Hepatocyte (in vitro differentiated cells): ENCODE measurements around the gene NELFA. TPM values are rescaled to one million over a fixed set of nuclear protein-coding genes. Genes with fewer than 3 reads are reported as not detected.

Source experiments
- DNase-seq: peaks from one replicate; pipeline ENCODE4 v3.0.0-alpha.2; 2016; ENCODE audit warnings: low spot score
- H2AFZ ChIP-seq: fragments of 200-600 bp; sonication (generic); 2 replicates; pipeline ENCODE4 v1.6.0; 2016; ENCODE audit warnings: antibody characterized with exemption, mild to moderate bottlenecking
- H3K27ac ChIP-seq: fragments of 200-600 bp; sonication (generic); 2 replicates; pipeline ENCODE4 v1.5.1; 2016; ENCODE audit warnings: mild to moderate bottlenecking
- H3K27me3 ChIP-seq: fragments of 200-600 bp; sonication (generic); 2 replicates; pipeline ENCODE4 v1.6.1; 2016
- H3K36me3 ChIP-seq: fragments of 200-600 bp; sonication (generic); replicated peaks from 2 replicates; pipeline ENCODE4 v1.5.1; 2016; ENCODE audit warnings: low read depth; ENCODE audit not compliant: insufficient read depth
- H3K4me1 ChIP-seq: fragments of 200-600 bp; sonication (generic); 2 replicates; pipeline ENCODE4 v1.5.1; 2016; ENCODE audit warnings: mild to moderate bottlenecking, moderate library complexity; ENCODE audit not compliant: insufficient read depth
- H3K4me2 ChIP-seq: fragments of 200-600 bp; sonication (generic); 2 replicates; pipeline ENCODE4 v1.6.0; 2016
- H3K4me3 ChIP-seq: fragments of 200-600 bp; sonication (generic); 2 replicates; pipeline ENCODE4 v1.5.1; 2016; ENCODE audit warnings: mild to moderate bottlenecking
- H3K79me2 ChIP-seq: fragments of 200-600 bp; sonication (generic); 2 replicates; pipeline ENCODE4 v1.6.0; 2017; ENCODE audit warnings: mild to moderate bottlenecking
- H3K9me2 ChIP-seq: fragments of 200-600 bp; sonication (generic); replicated peaks from 2 replicates; pipeline ENCODE4 v1.6.0; 2017; ENCODE audit warnings: mild to moderate bottlenecking; ENCODE audit not compliant: insufficient read depth
- H3K9me3 ChIP-seq: fragments of 200-600 bp; sonication (generic); 2 replicates; pipeline ENCODE4 v1.5.1; 2016; ENCODE audit warnings: low read depth, mild to moderate bottlenecking
- H4K20me1 ChIP-seq: fragments of 200-600 bp; sonication (generic); 2 replicates; pipeline ENCODE4 v1.6.0; 2016; ENCODE audit warnings: mild to moderate bottlenecking; ENCODE audit not compliant: insufficient read depth, poor library complexity, severe bottlenecking
- CTCF ChIP-seq: fragments of 200-600 bp; sonication (generic); IDR thresholded peaks from 2 replicates; pipeline ENCODE4 v1.5.1; 2016; ENCODE audit warnings: antibody characterized with exemption, mild to moderate bottlenecking; ENCODE audit not compliant: poor library complexity
- EZH2 ChIP-seq: fragments of 200-600 bp; sonication (generic); IDR thresholded peaks from 2 replicates; pipeline ENCODE4 v1.6.1; 2016; ENCODE audit warnings: antibody characterized with exemption, mild to moderate bottlenecking, borderline replicate concordance
- EZH2phosphoT487 ChIP-seq: fragments of 200-600 bp; sonication (generic); IDR thresholded peaks from one replicate; pipeline ENCODE4 v1.6.1; 2018; ENCODE audit warnings: antibody characterized with exemption, mild to moderate bottlenecking, low read depth, moderate library complexity; ENCODE audit not compliant: unreplicated experiment, severe bottlenecking
- WGBS: methylation state at CpG from one replicate; pipeline ENCODE4 v1.1.6; 2016; ENCODE audit warnings: low lambda C conversion rate; ENCODE audit errors: missing lambda C conversion rate; 5-methylcytosine and 5-hydroxymethylcytosine counted together
- polyA plus RNA-seq: library from polyadenylated mRNA; unstranded; fragments of >200 nt; fragmentation: Nextera tagmentation; extraction: Ambion mirVana; gene quantifications from 2 replicates; pipeline ENCODE4 v1.2.1, GENCODE V29; 2016
- total RNA-seq: library from RNA; depleted of rRNA; stranded (reverse); fragments of >200 nt; gene quantifications from 2 replicates; pipeline ENCODE4 v1.2.3, GENCODE V29; 2014

The NELFA gene
- total and polyA plus RNA-seq, 2 experiments from 2014 or later: 21.4 to 46.2 TPM

GRCh38 chr4:2045518-2045951, 36.8 kb upstream of the NELFA start:
- Histone ChIP-seq H3K9me3 (no peaks in the 10 kb centered on the region), H3K27ac (no peak overlapping the region), H2AFZ (no peak overlapping the region), H3K36me3 (no peaks in the 10 kb centered on the region), H3K4me3 (no peak overlapping the region), H4K20me1 (no peaks in the 10 kb centered on the region), H3K9me2 (no peaks in the 10 kb centered on the region), H3K27me3 (peaks cover 7% of the 10 kb centered on the region), H3K4me1 (peaks cover 10% of the 10 kb centered on the region), H3K4me2 (no peak overlapping the region), H3K79me2 (no peaks in the 10 kb centered on the region)
- WGBS: 84% methylated on average over 9 of the region's 11 CpGs
- DNase-seq: no peak
- TF ChIP-seq EZH2phosphoT487 (no peak), EZH2 (no peak), CTCF (no peak)

DNA sequence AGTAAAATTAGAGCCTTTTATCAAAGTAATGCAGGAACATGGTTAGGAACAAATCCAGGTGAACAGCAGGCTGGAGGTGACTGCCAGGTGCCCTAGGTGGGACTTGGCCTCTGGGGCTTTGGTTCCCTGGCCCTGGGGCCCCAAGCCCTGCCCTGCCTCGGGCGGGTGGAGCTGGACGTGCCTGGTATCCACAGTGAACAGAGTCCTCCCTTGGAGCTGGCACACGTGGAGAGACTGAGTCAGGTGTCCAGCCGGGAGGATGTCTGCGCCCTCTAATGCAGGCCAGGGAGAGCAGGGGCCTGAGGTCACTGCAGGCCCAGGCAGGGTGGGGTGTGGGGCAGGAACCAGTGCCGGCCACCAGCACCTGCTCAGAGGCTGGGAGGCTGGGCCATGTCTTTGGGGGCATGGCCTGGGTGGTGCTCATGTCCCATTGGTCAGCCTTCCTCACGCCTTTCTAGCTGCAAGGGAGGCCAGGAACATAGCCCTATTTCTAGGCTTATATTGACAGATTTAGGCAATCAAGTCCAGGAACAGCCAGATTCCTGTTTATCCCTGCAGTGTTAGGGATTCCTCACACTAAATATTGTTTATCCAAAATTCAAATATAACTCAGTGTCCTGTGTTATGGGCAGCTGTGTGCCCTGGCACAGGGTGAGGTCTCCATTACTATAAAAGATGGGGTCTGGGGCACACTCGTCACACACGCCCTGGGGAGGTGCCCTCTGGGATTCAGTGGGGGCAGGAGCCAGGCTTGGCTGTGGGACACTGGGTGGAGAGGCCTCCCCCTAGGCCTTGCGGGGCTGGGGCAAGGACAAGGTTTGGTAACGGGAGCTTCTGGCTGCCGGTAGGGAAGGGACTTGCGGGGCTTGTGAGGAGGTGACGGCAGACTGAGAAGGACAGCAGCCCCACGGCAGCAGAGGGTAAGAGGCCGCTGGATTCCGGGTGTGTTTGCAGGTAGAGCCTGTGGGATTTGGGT, 36.1 kb upstream of the NELFA start:
- no peaks in the 10 kb centered on the region for H3K79me2 ChIP-seq
- H2AFZ ChIP-seq: no peak overlapping the region
- H3K4me3 ChIP-seq: no peak overlapping the region
- H3K9me2 ChIP-seq: no peaks in the 10 kb centered on the region
- H3K4me2 ChIP-seq: no peak overlapping the region
- no peaks in the 10 kb centered on the region for H4K20me1 ChIP-seq
- WGBS: 90% methylated on average over 17 of the region's 18 CpGs
- no peak for DNase-seq
- no peak overlapping the region for H3K27ac ChIP-seq
- H3K27me3 ChIP-seq: peaks cover 14% of the 10 kb centered on the region
- H3K36me3 ChIP-seq: no peaks in the 10 kb centered on the region
- no peaks in the 10 kb centered on the region for H3K9me3 ChIP-seq
- TF ChIP-seq EZH2phosphoT487 (no peak), EZH2 (no peak), CTCF (no peak)
- H3K4me1 ChIP-seq: peaks cover 10% of the 10 kb centered on the region

DNA sequence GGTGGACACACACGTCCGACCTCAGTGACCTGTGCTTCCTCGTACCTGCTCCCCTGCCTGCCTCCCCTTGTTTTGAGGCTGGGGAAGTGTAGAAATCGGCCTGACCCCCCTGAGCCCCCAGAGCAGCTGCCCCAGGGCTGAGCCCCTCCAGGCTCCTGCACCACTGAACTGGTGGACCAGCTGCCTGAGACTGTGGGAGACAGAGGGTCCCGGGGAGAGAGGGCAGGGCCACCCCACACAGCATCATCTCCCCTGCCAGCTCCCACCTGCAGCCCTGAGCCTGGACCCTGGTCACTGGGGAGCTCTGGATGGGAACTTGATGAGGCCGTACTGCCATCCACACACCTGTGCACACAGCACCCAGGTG, 35.3 kb upstream of the NELFA start:
- Histone ChIP-seq H2AFZ (no peak overlapping the region), H3K4me2 (no peak overlapping the region), H4K20me1 (no peaks in the 10 kb centered on the region), H3K4me3 (no peak overlapping the region), H3K79me2 (no peaks in the 10 kb centered on the region), H3K4me1 (peaks cover 10% of the 10 kb centered on the region), H3K36me3 (no peaks in the 10 kb centered on the region), H3K27ac (no peak overlapping the region), H3K9me2 (no peaks in the 10 kb centered on the region), H3K9me3 (no peaks in the 10 kb centered on the region), H3K27me3 (peaks cover 19% of the 10 kb centered on the region)
- no peak for DNase-seq
- TF ChIP-seq EZH2 (no peak), EZH2phosphoT487 (no peak), CTCF (no peak)
- 96% methylated on average over 5 of the region's 6 CpGs for WGBS
